ENCODE data around the gene SELPLG. TPM values are rescaled to one million over a fixed set of nuclear protein-coding genes. Genes with fewer than 3 reads are reported as not detected.

The SELPLG gene
- total RNA-seq, 1 experiment from 2014 or later: 0.97 TPM

- no peaks in the 10 kb centered on the region for H3K36me3 ChIP-seq (ENCODE audit: insufficient read depth, low read length)
- no peak within 1 kb of the TSS for H3K27ac ChIP-seq (ENCODE audit: low read length)
- no peaks in the 10 kb centered on the region for H4K20me1 ChIP-seq (ENCODE audit: insufficient read depth, low read depth, low read length)
- H3K27me3 ChIP-seq (ENCODE audit: low read length): no peaks in the 10 kb centered on the region
- H3K9ac ChIP-seq (ENCODE audit: low read length): no peak within 1 kb of the TSS
- no peaks in the 10 kb centered on the region for H3K9me3 ChIP-seq (ENCODE audit: low read length)
- no peak within 1 kb of the TSS for H2AFZ ChIP-seq (ENCODE audit: low read length)
- H3K79me2 ChIP-seq (ENCODE audit: low read length): no peaks in the 10 kb centered on the region
- H3K4me3 ChIP-seq (ENCODE audit: low read length): no peak within 1 kb of the TSS
- no peak within 1 kb of the TSS for H3K4me2 ChIP-seq (ENCODE audit: low read depth, low read length, poor library complexity, severe bottlenecking)
- DNase-seq: no peak
- H3K9me2 ChIP-seq (replicated peaks; ENCODE audit: insufficient read depth, low read length): no peaks in the 10 kb centered on the region
- no peaks in the 10 kb centered on the region for H3K4me1 ChIP-seq (ENCODE audit: low read length)
Observed at GRCh38 chr12:108597559-108598471, 35.9 kb downstream of the SELPLG start, which contains the start of gene TMEM119. TMEM119 (minus strand) TSS chr12:108598084; CDS start chr12:108592383, 5,701 bp downstream.

- H3K79me2 ChIP-seq (ENCODE audit: low read length): no peaks in the 10 kb centered on the region
- no peak for DNase-seq
- no peaks in the 10 kb centered on the region for H4K20me1 ChIP-seq (ENCODE audit: insufficient read depth, low read depth, low read length)
- H3K27ac ChIP-seq (ENCODE audit: low read length): no peak overlapping the region
- no peak overlapping the region for H3K4me3 ChIP-seq (ENCODE audit: low read length)
- no peaks in the 10 kb centered on the region for H3K36me3 ChIP-seq (ENCODE audit: insufficient read depth, low read length)
- no peak overlapping the region for H2AFZ ChIP-seq (ENCODE audit: low read length)
- H3K27me3 ChIP-seq (ENCODE audit: low read length): no peaks in the 10 kb centered on the region
- no peaks in the 10 kb centered on the region for H3K9me2 ChIP-seq (replicated peaks; ENCODE audit: insufficient read depth, low read length)
- H3K4me2 ChIP-seq (ENCODE audit: low read depth, low read length, poor library complexity, severe bottlenecking): no peak overlapping the region
- no peaks in the 10 kb centered on the region for H3K9me3 ChIP-seq (ENCODE audit: low read length)
- no peaks in the 10 kb centered on the region for H3K4me1 ChIP-seq (ENCODE audit: low read length)
- no peak overlapping the region for H3K9ac ChIP-seq (ENCODE audit: low read length)
Observed at GRCh38 chr12:108596854-108597558, 36.7 kb downstream of the SELPLG start.

GRCh38 chr12:108595711-108596647, 37.7 kb downstream of the SELPLG start:
- H3K4me1 ChIP-seq (ENCODE audit: low read length): no peaks in the 10 kb centered on the region
- H2AFZ ChIP-seq (ENCODE audit: low read length): no peak overlapping the region
- no peak overlapping the region for H3K4me3 ChIP-seq (ENCODE audit: low read length)
- H4K20me1 ChIP-seq (ENCODE audit: insufficient read depth, low read depth, low read length): no peaks in the 10 kb centered on the region
- no peak for DNase-seq
- H3K9me3 ChIP-seq (ENCODE audit: low read length): no peaks in the 10 kb centered on the region
- no peaks in the 10 kb centered on the region for H3K36me3 ChIP-seq (ENCODE audit: insufficient read depth, low read length)
- no peaks in the 10 kb centered on the region for H3K27me3 ChIP-seq (ENCODE audit: low read length)
- no peak overlapping the region for H3K4me2 ChIP-seq (ENCODE audit: low read depth, low read length, poor library complexity, severe bottlenecking)
- no peak overlapping the region for H3K9ac ChIP-seq (ENCODE audit: low read length)
- H3K9me2 ChIP-seq (replicated peaks; ENCODE audit: insufficient read depth, low read length): no peaks in the 10 kb centered on the region
- H3K79me2 ChIP-seq (ENCODE audit: low read length): no peaks in the 10 kb centered on the region
- H3K27ac ChIP-seq (ENCODE audit: low read length): no peak overlapping the region

GRCh38 chr12:108594960-108595710, 38.6 kb downstream of the SELPLG start:
- Histone ChIP-seq H3K4me2 (ENCODE audit: low read depth, low read length, poor library complexity, severe bottlenecking) (no peak overlapping the region), H3K36me3 (ENCODE audit: insufficient read depth, low read length) (no peaks in the 10 kb centered on the region), H3K27ac (ENCODE audit: low read length) (no peak overlapping the region), H3K27me3 (ENCODE audit: low read length) (no peaks in the 10 kb centered on the region), H2AFZ (ENCODE audit: low read length) (no peak overlapping the region), H3K9me3 (ENCODE audit: low read length) (no peaks in the 10 kb centered on the region), H3K9me2 (replicated peaks; ENCODE audit: insufficient read depth, low read length) (no peaks in the 10 kb centered on the region), H3K79me2 (ENCODE audit: low read length) (no peaks in the 10 kb centered on the region), H4K20me1 (ENCODE audit: insufficient read depth, low read depth, low read length) (no peaks in the 10 kb centered on the region), H3K9ac (ENCODE audit: low read length) (no peak overlapping the region), H3K4me1 (ENCODE audit: low read length) (no peaks in the 10 kb centered on the region), H3K4me3 (ENCODE audit: low read length) (no peak overlapping the region)
- no peak for DNase-seq

- no peaks in the 10 kb centered on the region for H3K36me3 ChIP-seq (ENCODE audit: insufficient read depth, low read length)
- H3K4me1 ChIP-seq (ENCODE audit: low read length): no peaks in the 10 kb centered on the region
- H3K27me3 ChIP-seq (ENCODE audit: low read length): no peaks in the 10 kb centered on the region
- H3K9ac ChIP-seq (ENCODE audit: low read length): no peak overlapping the region
- no peak for DNase-seq
- no peaks in the 10 kb centered on the region for H3K79me2 ChIP-seq (ENCODE audit: low read length)
- no peaks in the 10 kb centered on the region for H3K9me3 ChIP-seq (ENCODE audit: low read length)
- H3K4me3 ChIP-seq (ENCODE audit: low read length): no peak overlapping the region
- H3K4me2 ChIP-seq (ENCODE audit: low read depth, low read length, poor library complexity, severe bottlenecking): no peak overlapping the region
- H3K9me2 ChIP-seq (replicated peaks; ENCODE audit: insufficient read depth, low read length): no peaks in the 10 kb centered on the region
- no peak overlapping the region for H2AFZ ChIP-seq (ENCODE audit: low read length)
- no peak overlapping the region for H3K27ac ChIP-seq (ENCODE audit: low read length)
- no peaks in the 10 kb centered on the region for H4K20me1 ChIP-seq (ENCODE audit: insufficient read depth, low read depth, low read length)
Observed at GRCh38 chr12:108594323-108594903, 39.3 kb downstream of the SELPLG start.

- Histone ChIP-seq H3K36me3 (ENCODE audit: insufficient read depth, low read length) (no peaks in the 10 kb centered on the region), H3K27ac (ENCODE audit: low read length) (no peak overlapping the region), H3K9ac (ENCODE audit: low read length) (no peak overlapping the region), H2AFZ (ENCODE audit: low read length) (no peak overlapping the region), H3K4me1 (ENCODE audit: low read length) (no peaks in the 10 kb centered on the region), H3K9me2 (replicated peaks; ENCODE audit: insufficient read depth, low read length) (no peaks in the 10 kb centered on the region), H3K9me3 (ENCODE audit: low read length) (no peaks in the 10 kb centered on the region), H3K79me2 (ENCODE audit: low read length) (no peaks in the 10 kb centered on the region), H3K4me3 (ENCODE audit: low read length) (no peak overlapping the region), H4K20me1 (ENCODE audit: insufficient read depth, low read depth, low read length) (no peaks in the 10 kb centered on the region), H3K4me2 (ENCODE audit: low read depth, low read length, poor library complexity, severe bottlenecking) (no peak overlapping the region), H3K27me3 (ENCODE audit: low read length) (no peaks in the 10 kb centered on the region)
- no peak for DNase-seq
Observed at GRCh38 chr12:108592033-108592909, 41.4 kb downstream of the SELPLG start.
